Colonic mucosa (tissue), 4 donors: ENCODE results near the gene FOSL2. TPM values are rescaled to one million over a fixed set of nuclear protein-coding genes. Genes with fewer than 3 reads are reported as not detected.

Experiments
- DNase-seq: peaks from one replicate; pipeline ENCODE4 v3.0.0-alpha.2; 2020
- H3K27ac ChIP-seq: fragments of 200-600 bp; one replicate; pipeline ENCODE4 v1.8.0; 2021
- H3K27me3 ChIP-seq: fragments of 200-600 bp; one replicate; pipeline ENCODE4 v1.8.0; 2021
- H3K36me3 ChIP-seq: fragments of 200-600 bp; one replicate; pipeline ENCODE4 v1.8.0; 2021
- H3K4me1 ChIP-seq: fragments of 200-600 bp; one replicate; pipeline ENCODE4 v1.8.0; 2021; ENCODE audit warnings: mild to moderate bottlenecking
- H3K4me3 ChIP-seq: fragments of 200-600 bp; one replicate; pipeline ENCODE4 v1.8.0; 2021
- H3K9ac ChIP-seq, 2 donors: one replicate each; pipeline ENCODE4 v1.7.0; 2013; ENCODE audit warnings: control low read depth in 2 of 2, low read depth in 2 of 2, low read length in 2 of 2
- H3K9me3 ChIP-seq: fragments of 200-600 bp; one replicate; pipeline ENCODE4 v1.8.0; 2021
- CTCF ChIP-seq: fragments of 200-600 bp; IDR thresholded peaks from one replicate; pipeline ENCODE4 v1.8.0; 2022; ENCODE audit warnings: antibody characterized with exemption, mild to moderate bottlenecking
- intact Hi-C: fragments of 100-400 bp; cut with DNase I; formaldehyde crosslinking; loops from one replicate; pipeline ENCODE4 v1.14.1; 2022
- total RNA-seq, 2 donors: library from RNA; stranded (reverse); fragmentation: NEBNext Ultra II Directional in 1 of 2; extraction: Animal tissue kit (Norgen Biotek cat#: 25700) in 1 of 2; gene quantifications; one replicate each; pipeline ENCODE4 v1.2.1, GENCODE V29; 2021
- donor health status: healthy.
- donor health status: DM: no; HTN: no; CAD: no.
- donor health status: DM: no; HTN: no; CAD: no.

The FOSL2 gene
- total RNA-seq, 2 donors from 2014 or later: 74.2 to 142 TPM

- intact Hi-C loops: no loop called here
- Histone ChIP-seq H3K9ac (no peak overlapping the region), H3K4me3 (no peak overlapping the region), H3K4me1 (peaks cover 13% of the 10 kb centered on the region), H3K9me3 (no peaks in the 10 kb centered on the region), H3K36me3 (peaks cover 32% of the 10 kb centered on the region), H3K27ac (no peak overlapping the region), H3K27me3 (no peaks in the 10 kb centered on the region)
- no peak for DNase-seq
- no peak for TF ChIP-seq CTCF
Measured at GRCh38 chr2:28415010-28415409, 22.4 kb downstream of the FOSL2 start.

GRCh38 chr2:28415715-28416114 is 23.1 kb downstream of the FOSL2 start:
- no peak overlapping the region for H3K27ac ChIP-seq
- TF ChIP-seq CTCF: no peak
- no peak overlapping the region for H3K9ac ChIP-seq
- no peaks in the 10 kb centered on the region for H3K27me3 ChIP-seq
- no peak overlapping the region for H3K4me3 ChIP-seq
- DNase-seq: no peak
- H3K4me1 ChIP-seq: peaks cover 13% of the 10 kb centered on the region
- no peaks in the 10 kb centered on the region for H3K9me3 ChIP-seq
- intact Hi-C loops: no loop called here
- H3K36me3 ChIP-seq: peaks cover 31% of the 10 kb centered on the region

GRCh38 chr2:28419003-28419402 is 26.3 kb downstream of the FOSL2 start:
- Histone ChIP-seq H3K4me1 (no peaks in the 10 kb centered on the region), H3K27ac (no peak overlapping the region), H3K9me3 (no peaks in the 10 kb centered on the region), H3K36me3 (peaks cover 10% of the 10 kb centered on the region), H3K27me3 (no peaks in the 10 kb centered on the region), H3K4me3 (no peak overlapping the region), H3K9ac (no peak overlapping the region)
- DNase-seq: no peak
- intact Hi-C loops: no loop called here
- no peak for TF ChIP-seq CTCF

GRCh38 chr2:28419443-28420270 is 27.0 kb downstream of the FOSL2 start:
- Histone ChIP-seq H3K27me3 (no peaks in the 10 kb centered on the region), H3K27ac (no peak overlapping the region), H3K36me3 (peaks cover 6% of the 10 kb centered on the region), H3K9ac (no peak overlapping the region), H3K9me3 (no peaks in the 10 kb centered on the region), H3K4me3 (no peak overlapping the region), H3K4me1 (no peaks in the 10 kb centered on the region)
- TF ChIP-seq CTCF: no peak
- no peak for DNase-seq
- intact Hi-C loops: no loop called here

- DNase-seq: no peak
- Histone ChIP-seq H3K36me3 (peaks cover under 1% of the 10 kb centered on the region), H3K9ac (no peak overlapping the region), H3K4me1 (no peaks in the 10 kb centered on the region), H3K9me3 (no peaks in the 10 kb centered on the region), H3K27me3 (no peaks in the 10 kb centered on the region), H3K4me3 (no peak overlapping the region), H3K27ac (no peak overlapping the region)
- no peak for TF ChIP-seq CTCF
- intact Hi-C loops: no loop called here
Measured at GRCh38 chr2:28420722-28421121, 28.1 kb downstream of the FOSL2 start.
